ENCODE results near the gene ZNF579.
A peak's percentile ranks its signal among the peaks of the same experiment; 100 is the strongest.

Gene ZNF579

DNA sequence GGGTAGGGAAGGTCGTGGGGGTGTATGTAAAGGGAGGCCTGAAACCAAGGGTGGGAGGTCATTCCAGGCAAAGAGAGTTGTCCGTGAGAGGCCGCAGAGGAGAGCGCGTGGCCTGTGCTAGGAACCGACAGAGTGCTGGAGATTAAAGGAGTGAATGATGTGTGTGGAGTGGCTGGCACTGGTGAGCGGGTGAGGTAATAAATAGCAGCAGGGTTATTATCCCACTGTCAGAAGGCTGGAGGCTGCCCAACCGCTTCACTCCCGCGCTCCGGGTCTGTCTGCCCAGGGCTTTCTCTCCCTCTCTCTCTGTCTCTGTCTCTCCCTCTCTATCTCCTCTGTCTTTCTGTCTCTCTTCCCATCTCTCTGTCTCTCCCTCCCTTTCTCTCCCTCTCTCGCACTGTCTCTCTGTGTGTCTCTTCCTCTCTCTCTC is 17.4 kb downstream of the ZNF579 start:
- no peak for DNase-seq

DNA sequence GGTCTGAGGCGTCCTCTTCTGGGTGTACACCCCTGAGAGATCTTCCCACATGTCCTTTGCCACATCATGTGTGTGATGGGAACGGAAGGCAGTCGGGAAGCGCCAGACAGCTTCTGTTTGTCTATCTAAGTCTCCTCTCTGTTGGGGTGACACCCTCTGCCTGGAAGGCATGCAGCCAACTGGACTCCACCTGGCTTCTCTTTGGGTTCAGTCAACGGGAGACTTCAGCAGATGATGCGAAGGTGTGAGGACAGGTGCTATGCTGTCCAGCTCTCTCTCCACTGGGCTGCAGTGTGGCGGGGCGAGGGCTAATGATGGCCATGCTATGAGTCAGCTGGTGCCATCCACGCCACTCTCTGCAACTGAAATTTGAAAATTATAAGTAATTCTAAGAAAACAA is 21.0 kb downstream of the ZNF579 start:
- DNase-seq, result no peak

DNA sequence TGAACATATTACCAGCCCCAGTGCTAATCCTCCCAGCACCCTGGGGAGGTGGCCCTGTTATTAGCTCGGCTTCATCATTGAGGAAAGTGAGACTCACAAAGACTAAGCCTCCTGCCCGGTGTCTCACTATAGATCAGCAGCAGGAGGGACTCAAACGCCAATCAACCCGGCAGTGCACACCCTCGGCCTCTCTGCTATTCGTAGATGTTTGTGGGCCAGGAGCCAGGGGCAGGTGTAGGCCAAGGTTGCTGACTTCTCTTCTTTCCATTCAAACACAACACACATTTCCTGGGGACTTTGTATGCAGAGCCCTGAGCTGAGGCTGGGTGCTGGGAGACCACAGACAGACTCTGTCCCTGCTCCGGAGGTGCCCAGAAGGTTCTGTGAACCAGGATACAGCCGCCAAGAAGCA is 25.9 kb downstream of the ZNF579 start:
- DNase-seq, result no peak

DNA sequence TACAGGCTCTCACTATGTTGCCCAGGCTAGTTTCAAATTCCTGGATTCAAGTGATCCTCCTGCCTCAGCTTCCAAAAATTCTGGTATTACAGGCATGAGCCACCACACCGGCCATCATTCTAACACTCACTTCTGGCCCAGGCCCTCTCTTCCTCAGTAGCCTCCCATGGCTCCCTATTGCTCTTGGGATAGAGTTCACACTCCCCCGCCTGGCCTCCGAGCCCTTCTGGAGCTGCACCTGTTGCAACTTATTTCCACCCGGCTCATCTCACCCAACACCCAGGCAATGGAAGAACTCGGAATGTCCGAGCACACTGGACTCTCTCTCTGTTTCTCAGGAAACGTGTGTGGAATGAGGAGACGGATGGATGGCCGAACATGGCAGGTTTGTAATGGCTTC is 26.3 kb downstream of the ZNF579 start:
- no peak for DNase-seq

DNA sequence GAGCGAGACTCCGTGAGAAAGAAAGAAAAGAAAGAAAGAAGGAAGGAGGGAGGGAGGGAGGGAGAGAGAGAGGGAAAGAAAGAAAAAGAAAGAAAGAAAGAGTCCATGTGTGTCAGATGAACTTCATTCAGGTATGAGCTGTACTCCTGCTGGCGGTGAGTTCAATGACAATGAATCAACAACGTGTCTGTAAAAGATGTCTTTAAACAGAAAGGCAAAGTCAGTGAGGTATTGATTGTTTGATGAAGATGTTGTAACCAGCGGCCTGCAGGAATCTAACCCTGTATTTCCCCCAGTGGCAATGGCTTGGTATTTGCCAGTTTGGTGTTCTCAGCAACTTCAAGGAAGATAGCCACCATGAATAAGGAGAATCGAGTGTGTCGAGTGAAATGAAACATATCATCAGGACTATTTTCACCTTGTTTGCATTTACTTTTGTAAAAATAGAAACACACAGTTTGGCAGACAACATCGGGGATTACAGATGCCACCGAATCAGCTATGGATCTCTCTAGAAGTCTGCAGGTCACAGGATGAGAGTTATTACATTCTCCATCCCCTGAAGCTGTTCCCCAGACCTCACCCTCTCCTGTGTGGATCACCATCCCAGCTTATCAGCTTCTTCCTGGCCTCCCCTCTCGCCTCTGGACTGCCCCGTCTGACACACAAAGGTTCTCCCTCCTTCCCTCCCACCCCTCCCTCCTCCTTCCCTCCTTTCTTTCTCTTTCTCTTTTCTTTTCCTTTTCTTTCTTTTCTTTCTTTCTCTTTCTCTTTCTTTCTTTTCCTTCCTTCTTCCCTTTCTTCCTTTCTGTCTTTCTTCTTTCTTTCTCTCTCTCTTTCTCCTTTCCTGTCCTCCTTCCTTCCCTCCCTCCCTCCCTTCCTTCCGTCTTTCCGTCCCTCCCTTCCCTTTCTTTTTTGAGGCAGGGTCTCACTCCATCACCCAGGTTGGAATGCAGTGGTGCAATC is 27.1 kb downstream of the ZNF579 start:
- DNase-seq, result no peak

DNA sequence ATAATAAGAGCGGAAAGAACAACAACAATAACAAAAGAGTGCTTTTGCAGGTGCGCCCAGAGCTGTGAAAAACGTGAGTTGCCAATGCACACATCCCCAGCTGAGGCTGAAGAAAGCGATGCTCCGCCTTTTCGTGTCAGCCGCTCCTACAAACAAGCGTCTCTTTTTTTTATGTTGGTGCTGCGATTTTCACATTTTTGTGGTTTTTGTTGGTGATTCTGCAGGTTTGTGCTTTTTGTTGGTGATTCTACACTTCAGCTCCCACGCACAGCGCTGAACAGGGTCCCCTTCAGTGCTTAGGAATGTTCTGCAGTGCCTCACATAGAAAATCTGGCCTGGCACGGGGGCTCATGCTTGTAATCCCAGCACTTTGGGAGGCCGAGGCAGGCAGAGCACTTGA is 28.0 kb downstream of the ZNF579 start:
- DNase-seq, result no peak

DNA sequence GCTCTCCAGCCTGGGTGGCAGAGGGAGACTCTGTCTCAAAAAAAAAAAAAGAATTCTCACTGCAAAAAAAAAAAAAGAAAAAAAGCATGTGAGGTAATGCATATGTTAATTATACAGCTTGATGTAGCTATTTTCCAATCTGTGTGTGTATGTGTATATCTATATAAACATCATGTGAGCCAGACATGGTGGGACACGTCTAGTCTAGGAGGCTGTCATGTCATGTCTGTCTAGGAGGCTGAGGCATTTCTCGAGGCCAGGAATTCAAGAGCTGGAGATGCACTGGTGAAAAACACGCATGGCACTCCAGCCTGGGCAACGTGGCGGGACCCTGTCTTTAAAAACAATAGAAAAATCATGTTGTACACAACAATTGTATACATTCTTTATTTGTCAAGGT is 28.4 kb downstream of the ZNF579 start:
- no peak for DNase-seq

DNA sequence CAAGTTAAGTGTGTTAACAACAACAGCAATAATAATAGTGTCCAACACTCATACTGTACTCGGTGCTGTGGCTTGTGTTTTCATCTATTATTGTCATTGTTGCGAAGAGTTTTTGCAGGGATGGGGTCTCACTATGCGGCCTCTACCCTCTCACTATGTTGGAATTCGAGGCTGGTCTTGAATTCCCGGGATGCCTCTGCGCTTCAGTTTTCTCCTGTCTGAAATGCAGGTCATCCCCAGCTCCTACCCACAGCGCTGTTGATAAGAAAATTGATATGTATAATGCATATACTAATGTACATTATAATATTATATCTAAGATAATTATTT is 30.4 kb downstream of the ZNF579 start:
- DNase-seq, result no peak

DNA sequence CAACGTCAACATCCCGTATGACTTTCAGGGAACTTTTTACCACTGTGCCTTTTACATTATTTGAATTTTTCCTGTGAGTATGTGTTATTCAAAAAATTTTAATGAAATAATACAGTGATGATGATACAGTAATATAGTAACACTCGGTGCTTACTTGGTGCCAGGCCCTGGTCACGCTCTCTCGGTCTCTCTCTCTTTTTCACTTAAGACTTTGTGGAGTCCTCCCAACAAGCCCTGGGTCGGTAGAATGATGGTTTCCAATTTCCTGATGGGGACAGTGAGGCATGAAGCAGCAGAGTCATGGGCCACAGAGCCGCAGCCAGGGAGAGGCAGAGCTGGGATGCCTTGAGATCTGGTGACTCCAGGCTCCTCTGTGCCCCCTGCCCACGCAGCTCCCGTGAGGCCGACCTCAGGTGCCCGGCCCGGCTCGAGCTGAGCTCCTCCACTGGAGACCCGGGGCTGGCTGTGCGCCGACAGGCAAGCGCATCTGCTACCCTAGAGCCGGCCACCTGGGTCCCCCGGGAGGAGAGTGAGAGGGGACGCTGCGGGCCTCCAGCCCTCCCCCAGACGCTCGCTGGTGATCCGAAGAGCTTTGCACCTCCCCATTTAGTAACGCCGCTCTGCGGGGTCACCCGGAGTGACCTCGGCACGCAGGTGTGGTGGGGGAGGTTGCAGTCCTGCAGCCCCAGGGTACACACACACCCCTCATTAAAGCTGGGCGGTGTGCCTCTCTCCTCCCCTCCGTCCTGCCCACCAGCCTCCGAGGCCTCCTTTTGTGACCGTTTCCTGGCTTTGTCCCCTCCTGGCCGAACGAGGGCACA is 30.9 kb downstream of the ZNF579 start:
- DNase-seq, result no peak

DNA sequence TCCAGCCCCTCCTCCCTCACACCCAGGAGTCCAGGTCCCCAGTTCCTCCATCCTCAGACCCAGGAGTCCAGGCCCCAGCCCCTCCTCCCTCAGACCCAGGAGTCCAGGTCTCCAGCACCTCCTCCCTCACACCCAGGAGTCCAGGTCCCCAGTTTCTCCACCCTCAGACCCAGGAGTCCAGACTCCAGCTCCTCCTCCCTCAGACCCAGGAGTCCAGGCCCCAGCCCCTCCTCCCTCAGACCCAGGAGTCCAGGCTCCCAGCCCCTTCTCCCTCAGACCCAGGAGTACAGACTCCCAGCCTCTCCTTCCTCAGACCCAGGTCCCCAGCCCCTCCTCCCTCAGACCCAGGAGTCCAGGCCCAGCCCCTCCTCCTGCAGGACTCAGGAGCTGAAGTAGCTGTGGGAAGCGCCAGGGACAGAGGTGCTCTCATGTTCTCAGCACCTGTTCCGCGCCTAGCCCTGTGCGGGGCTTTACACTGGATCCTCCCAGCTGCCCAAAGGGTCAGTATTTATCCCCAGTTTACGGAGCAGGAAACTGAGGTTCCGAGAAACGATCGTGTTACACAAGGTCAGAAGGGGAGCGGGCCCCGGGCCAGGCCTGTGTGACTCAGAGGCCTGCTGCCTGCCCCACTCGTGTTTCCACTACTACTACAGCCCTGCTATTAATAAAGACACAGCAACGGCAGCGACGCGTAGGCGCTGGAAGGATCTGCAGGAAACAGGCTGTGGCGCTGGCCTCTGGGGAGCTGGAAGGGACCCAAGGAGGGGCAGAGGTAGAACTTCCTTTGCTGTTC is 33.6 kb downstream of the ZNF579 start:
- peak; percentile 50 for DNase-seq

DNA sequence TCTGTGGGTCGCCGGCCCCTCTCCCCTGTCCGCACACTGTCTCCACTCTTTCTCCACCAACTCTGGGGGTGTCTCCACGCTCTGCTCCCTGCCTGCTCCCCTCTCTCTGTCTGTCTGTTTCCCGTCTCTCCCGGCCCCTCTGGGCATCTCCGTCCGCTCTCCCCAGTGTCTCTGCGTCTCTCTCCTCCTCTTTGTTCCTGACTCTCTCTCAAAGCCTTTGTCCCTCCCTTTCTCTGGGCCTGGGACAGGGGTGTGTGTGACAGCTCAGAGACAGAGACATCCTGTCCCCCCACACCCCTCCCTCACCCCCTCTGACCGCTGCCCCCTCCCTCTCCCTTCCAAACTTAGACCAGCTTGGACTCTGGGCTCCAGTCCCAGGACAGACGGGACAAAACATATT is 34.6 kb downstream of the ZNF579 start:
- DNase-seq, result no peak

DNA sequence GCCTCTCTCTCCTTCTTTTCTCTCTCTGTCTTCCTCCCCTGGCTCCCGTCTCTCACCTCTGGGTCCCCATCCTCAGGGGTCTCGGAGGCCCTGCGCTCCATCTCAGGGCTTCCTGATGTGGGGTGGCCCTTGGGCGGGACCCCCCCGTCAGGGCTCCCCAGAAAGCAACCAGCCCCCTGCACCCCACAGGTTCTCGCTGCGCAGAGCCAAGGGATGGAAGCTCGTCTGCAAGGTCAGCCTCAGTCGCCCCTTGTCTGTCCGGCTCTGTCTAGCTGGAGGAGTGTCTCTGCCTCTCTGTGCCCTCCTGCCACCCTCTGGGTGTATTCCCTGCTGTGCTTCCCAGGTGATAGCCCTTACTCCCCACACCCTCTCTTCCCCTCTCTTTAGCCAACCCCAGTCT is 35.2 kb downstream of the ZNF579 start, which contains the start of gene SBK3:
Gene SBK3, minus strand, starts transcription at position 101 of the 400 bp plus-strand sequence. Its CDS starts 0 bp downstream, at position 101.
- DNase-seq, result no peak

DNA sequence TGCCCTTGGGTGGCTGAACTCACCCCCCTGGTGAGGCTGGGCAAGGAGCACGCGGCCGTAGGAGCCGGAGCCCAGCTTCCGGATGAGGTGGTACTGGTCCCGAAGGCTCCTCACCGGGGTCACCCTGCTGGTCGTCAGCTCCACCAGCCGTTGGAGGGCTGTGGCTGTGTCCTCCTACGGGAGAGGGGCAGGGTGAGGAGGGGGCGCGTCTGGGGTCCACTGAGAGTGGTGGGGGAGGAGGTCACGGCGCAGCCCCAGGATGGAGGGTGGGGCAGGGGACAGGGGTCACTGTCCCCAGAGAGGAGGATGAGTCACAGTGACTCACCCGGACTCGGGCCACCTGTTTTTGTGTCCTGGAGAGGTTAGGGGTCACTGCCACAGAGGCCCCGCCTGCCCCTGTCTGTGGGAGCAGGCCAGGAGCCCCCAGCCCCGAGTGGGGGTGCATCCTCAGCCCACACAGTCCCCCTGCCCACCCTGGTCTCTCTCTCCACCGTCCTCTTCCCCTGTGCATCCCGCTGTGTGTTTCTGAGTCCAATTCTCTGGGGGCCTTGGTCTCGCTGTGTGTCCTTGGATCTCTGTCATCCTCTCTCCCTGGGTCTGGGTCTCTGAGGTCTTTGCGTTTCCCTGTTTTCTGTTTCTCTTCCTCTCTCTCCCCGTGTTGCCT is 35.7 kb downstream of the ZNF579 start:
- DNase-seq, result no peak

DNA sequence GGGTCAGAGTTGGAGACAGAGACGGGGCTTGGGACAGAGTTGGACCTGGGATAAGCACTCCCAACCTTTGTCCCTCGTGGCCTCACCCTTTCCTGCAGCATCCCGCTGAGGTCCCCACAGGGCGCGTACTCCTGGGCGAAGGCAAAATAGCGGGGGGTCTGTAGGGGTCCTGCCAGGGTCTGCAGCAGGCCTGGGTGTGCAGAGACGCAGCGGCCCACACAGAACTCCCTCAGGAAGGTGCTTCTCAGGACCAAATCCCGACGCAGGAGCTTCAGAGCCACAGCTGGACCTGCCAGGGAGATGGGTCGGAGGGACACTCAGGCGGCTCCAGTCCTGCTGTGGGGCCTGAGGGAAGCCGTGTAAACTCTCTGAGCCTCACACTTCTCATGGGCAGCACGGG is 36.6 kb downstream of the ZNF579 start:
- no peak for DNase-seq

DNA sequence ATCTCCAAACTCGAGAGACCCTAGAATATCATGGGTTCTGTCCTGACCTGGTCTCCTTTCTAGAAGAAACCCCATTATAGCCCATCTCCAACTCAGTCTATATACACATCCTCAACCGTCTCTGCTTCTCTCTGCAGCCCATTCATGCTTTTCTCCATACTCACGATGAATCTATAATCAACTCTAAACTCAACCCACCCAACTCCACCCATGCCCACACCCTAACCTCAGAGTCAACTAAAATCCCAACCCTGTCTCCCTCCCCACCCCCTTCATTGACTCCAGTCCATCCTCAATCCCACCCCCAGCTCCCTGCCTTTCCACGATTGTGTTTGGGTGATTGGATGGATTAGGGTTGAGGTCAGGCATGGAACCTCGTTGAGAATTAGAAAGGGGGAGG is 37.1 kb downstream of the ZNF579 start:
- no peak for DNase-seq

DNA sequence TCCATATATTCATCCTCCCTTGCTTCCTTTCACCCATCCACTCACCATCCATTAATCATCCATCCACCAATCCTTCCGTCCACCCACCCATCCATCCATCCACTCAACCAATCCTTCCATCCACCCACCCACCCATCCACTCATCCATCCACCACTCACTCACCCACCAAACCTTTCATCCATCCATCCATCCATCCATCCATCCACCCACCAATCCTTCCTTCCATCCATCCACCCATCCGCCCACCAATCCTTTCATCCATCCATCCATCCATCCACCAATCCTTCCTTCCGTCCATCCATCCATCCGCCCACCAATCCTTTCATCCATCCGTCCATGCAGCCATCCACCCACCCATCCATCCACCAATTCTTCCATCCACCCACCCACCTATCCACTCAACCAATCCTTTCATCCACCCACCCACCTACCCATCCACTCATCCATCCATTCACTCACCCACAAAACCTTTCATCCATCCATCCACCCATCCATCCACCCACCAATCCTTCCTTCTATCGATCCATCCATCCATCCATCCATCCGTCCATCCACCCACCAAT is 38.3 kb downstream of the ZNF579 start:
- no peak for DNase-seq

DNA sequence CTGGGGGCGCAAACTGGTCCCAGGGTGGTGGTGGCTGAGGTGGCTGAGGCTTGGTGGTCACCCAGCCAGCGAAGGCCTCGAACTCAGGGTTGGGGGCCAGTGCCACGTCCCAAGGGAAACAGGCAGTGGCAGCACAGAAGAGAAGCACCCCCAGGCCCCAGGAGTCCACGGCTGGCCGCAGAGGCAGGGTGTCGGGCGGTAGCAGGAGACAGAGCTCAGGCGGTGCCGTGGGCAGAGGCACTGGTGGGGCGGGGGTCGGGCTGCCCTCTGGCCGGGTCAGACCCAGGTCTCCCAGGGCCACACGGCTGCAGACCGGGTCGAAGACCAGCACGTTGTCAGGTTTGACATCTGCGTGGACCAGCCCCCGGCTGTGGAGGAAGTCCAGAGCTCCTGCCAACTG is 39.6 kb downstream of the ZNF579 start:
- DNase-seq, result no peak

DNA sequence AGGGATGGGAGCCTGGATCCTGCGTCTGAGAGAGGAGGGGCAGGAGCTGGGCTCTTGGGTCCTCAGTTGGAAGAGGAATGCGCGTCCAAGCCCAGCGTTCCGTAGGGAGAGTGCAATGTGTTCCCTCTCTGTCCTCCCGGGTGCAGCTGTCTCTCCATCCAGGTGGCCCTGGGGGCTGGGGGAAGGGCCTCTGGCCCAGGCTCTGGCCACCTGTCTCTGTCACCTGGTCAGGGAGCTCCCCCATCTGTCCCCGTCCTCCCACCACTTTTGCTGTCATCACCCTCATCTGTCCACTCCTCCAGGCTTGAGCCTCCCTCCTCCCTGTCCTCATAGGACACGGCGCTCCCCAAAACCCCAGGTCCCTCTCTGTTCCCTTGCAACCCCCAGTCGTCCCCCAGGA is 40.0 kb downstream of the ZNF579 start:
- no peak for DNase-seq

DNA sequence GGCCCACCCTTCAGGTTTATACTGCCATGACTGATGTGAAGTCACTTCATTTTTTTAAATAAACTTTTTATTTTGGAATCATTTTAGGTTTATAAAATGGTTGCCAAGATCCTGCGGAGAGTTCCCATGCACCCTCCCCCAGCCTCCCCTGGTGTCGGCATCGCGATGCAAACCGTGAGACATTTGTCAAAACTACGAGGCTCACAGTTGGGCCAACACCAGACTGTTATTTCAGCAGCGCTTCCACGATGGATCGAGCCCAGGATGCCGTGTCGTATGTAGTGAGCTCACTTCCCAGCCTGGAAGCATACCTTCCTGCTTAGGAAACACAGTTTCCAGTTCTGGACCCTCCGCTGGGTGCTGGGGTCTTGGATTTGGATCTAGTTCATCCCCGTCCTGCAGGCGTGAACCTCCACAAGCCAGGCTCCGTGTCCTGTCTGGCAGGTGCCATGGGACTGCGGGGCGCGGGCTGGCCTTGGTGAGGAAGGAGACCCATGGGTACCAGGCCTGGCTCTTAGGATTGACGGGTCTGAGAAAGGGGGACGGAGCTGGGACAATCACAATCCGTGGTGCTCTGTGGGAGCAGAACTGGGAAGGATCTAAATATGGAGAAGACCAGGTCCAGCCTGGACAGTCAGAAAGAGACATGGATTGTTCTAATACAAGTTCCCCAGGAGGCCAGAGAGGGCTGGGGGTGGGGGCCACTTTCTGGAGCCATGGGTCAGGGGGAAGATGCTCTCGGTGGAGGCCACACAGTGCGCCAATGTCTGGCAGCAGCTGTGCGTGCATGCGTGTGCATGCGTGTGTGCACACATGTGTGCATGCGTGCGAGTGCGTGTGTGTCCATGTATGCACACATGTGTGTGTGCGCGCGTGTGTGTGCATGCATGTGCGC is 41.3 kb downstream of the ZNF579 start:
- DNase-seq, result no peak

DNA sequence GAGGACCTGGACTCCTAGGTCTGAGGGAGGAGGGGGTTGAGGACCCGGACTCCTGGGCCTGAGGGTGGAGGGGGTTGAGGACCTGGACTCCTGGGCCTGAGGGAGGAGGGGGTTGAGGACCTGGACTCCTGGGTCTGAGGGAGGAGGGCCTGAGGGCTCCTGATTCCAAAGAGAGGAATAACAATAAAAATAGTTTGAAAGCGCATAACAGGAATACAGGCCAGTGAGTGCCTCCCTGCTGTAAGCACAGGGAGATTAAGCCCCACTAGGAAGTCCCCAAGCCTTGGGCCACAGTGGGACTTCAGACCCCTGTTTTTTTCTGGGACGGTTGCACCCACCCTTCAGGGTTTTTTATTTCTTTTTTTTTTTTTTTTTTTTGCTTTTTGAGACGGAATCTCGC is 42.5 kb downstream of the ZNF579 start:
- no peak for DNase-seq

DNA sequence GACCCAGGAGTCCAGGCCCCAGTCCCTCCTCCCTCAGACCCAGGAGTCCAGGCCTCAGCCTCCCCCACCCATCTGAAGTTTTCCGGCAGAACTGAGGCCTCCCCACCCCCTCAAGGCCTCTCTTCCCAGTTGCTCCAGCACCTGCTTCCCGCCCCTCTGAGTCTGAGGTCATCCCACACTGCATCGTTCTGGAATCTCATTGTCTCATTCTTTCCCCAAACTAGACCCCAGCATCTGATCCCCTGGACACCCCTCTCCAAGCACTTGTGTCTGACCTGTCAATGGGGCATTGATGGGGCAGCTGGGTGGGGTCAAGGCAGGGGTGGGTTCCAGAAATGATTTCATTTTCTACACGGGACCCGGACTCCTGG is 42.9 kb downstream of the ZNF579 start:
- no peak for DNase-seq

All from hematopoietic multipotent progenitor cell treated with erythropoietin and hydrocortisone succinate and interleukin-3 and kit ligand, for 6 days (in vitro differentiated cells).